ENCODE results near the gene TMEM11. TPM values are rescaled to one million over a fixed set of nuclear protein-coding genes. Genes with fewer than 3 reads are reported as not detected.
A peak's percentile ranks its signal among the peaks of the same experiment; 100 is the strongest.

Gene TMEM11
- total RNA-seq, 1 donor from 2014 or later, result 31.6 TPM

GRCh38 chr17:21200590-21201297 lies 13.2 kb downstream of the TMEM11 start:
- no peaks in the 10 kb centered on the region for H3K27me3 Mint-ChIP-seq (ENCODE audit: low read depth)
- H3K4me3 Mint-ChIP-seq, result no peak overlapping the region
- H3K36me3 Mint-ChIP-seq (ENCODE audit: low read depth), result peaks cover 14% of the 10 kb centered on the region
- TF ChIP-seq CTCF (conservative IDR thresholded peaks at IDR 0.05), result no peak
- peaks cover 53% of the 10 kb centered on the region for H3K4me1 Mint-ChIP-seq
- no peak for DNase-seq (ENCODE audit: low read depth, low spot score)
- H3K27ac Mint-ChIP-seq (ENCODE audit: unreplicated experiment), result peak overlapping the region; percentile 90
- H3K9me3 Mint-ChIP-seq, result no peaks in the 10 kb centered on the region

- no peak for TF ChIP-seq CTCF (conservative IDR thresholded peaks at IDR 0.05)
- Mint-ChIP-seq H3K9me3 (no peaks in the 10 kb centered on the region), H3K27me3 (ENCODE audit: low read depth) (no peaks in the 10 kb centered on the region), H3K4me1 (peaks cover 46% of the 10 kb centered on the region), H3K36me3 (ENCODE audit: low read depth) (peaks cover 14% of the 10 kb centered on the region), H3K4me3 (no peak overlapping the region), H3K27ac (ENCODE audit: unreplicated experiment) (peak overlapping the region; percentile 90)
- peak; percentile 8 for DNase-seq (ENCODE audit: low read depth, low spot score)
Measured at GRCh38 chr17:21199856-21200255, 14.1 kb downstream of the TMEM11 start.

- H3K27ac Mint-ChIP-seq (ENCODE audit: unreplicated experiment), result no peak overlapping the region
- no peak overlapping the region for H3K4me3 Mint-ChIP-seq
- H3K36me3 Mint-ChIP-seq (ENCODE audit: low read depth), result peaks cover 16% of the 10 kb centered on the region
- H3K4me1 Mint-ChIP-seq, result peaks cover 46% of the 10 kb centered on the region
- TF ChIP-seq CTCF (conservative IDR thresholded peaks at IDR 0.05), result no peak
- no peak for DNase-seq (ENCODE audit: low read depth, low spot score)
- no peaks in the 10 kb centered on the region for H3K27me3 Mint-ChIP-seq (ENCODE audit: low read depth)
- H3K9me3 Mint-ChIP-seq, result no peaks in the 10 kb centered on the region
Measured at GRCh38 chr17:21199311-21199710, 14.7 kb downstream of the TMEM11 start.

- H3K9me3 Mint-ChIP-seq, result no peaks in the 10 kb centered on the region
- no peak for TF ChIP-seq CTCF (conservative IDR thresholded peaks at IDR 0.05)
- H3K27ac Mint-ChIP-seq (ENCODE audit: unreplicated experiment), result peak overlapping the region; percentile 47
- H3K4me3 Mint-ChIP-seq, result no peak overlapping the region
- DNase-seq (ENCODE audit: low read depth, low spot score), result no peak
- no peaks in the 10 kb centered on the region for H3K27me3 Mint-ChIP-seq (ENCODE audit: low read depth)
- peaks cover 48% of the 10 kb centered on the region for H3K4me1 Mint-ChIP-seq
- H3K36me3 Mint-ChIP-seq (ENCODE audit: low read depth), result peaks cover 18% of the 10 kb centered on the region
Measured at GRCh38 chr17:21198411-21198810, 15.6 kb downstream of the TMEM11 start.

GRCh38 chr17:21196126-21196525 lies 17.8 kb downstream of the TMEM11 start:
- Mint-ChIP-seq H3K4me3 (no peak overlapping the region), H3K4me1 (peaks cover 45% of the 10 kb centered on the region), H3K36me3 (ENCODE audit: low read depth) (peaks cover 24% of the 10 kb centered on the region)

More at GRCh38 chr17:21196126-21196525, 17.8 kb downstream of the TMEM11 start:
- no peak for TF ChIP-seq CTCF (conservative IDR thresholded peaks at IDR 0.05)
- no peaks in the 10 kb centered on the region for H3K9me3 Mint-ChIP-seq
- no peak overlapping the region for H3K27ac Mint-ChIP-seq (ENCODE audit: unreplicated experiment)
- H3K27me3 Mint-ChIP-seq (ENCODE audit: low read depth), result no peaks in the 10 kb centered on the region
- DNase-seq (ENCODE audit: low read depth, low spot score), result no peak
